K562 (cell line): ENCODE data around the gene ZNF324B. TPM values are rescaled to one million over a fixed set of nuclear protein-coding genes. Genes with fewer than 3 reads are reported as not detected.

ENCODE experiments used
- CBX2 ChIP-seq: fragments of 200-600 bp; sonication (generic); IDR thresholded peaks from one replicate; pipeline ENCODE4 v1.6.1; 2012; ENCODE audit warnings: mild to moderate bottlenecking, low read length, inconsistent platforms; ENCODE audit not compliant: insufficient read depth, poor library complexity, severe bottlenecking
- CREM ChIP-seq: IDR thresholded peaks from 2 replicates; pipeline ENCODE4 v1.6.1; 2014; ENCODE audit warnings: antibody characterized with exemption, low read depth
- DPF2 ChIP-seq: fragments of 450-650 bp; IDR thresholded peaks from 2 replicates; pipeline ENCODE4 v1.6.1; 2016
- ILK ChIP-seq: fragments of 450-650 bp; IDR thresholded peaks from 2 replicates; pipeline ENCODE4 v1.6.1; 2016; ENCODE audit warnings: missing genetic modification characterization, low read depth, mild to moderate bottlenecking, missing compliant biosample characterization, moderate library complexity, borderline replicate concordance
- MGA ChIP-seq: fragments of 450-650 bp; IDR thresholded peaks from 2 replicates; pipeline ENCODE4 v1.6.1; 2016; ENCODE audit warnings: mild to moderate bottlenecking, moderate library complexity
- SMC3 ChIP-seq: conservative IDR thresholded peaks from 2 replicates; pipeline ENCODE4 v1.6.1; 2011; ENCODE audit warnings: low read depth, low read length, improper control_type of control experiment; ENCODE audit not compliant: insufficient read depth
- YY1 ChIP-seq, 3 experiments: IDR thresholded peaks; 2 replicates each; pipeline ENCODE4 v1.6.1; 2011; ENCODE audit warnings: low read length in 2 of 3, mild to moderate bottlenecking in 2 of 3, moderate library complexity in 2 of 3, borderline replicate concordance in 1 of 3, control low read depth in 1 of 3, low read depth in 1 of 3; ENCODE audit not compliant: insufficient read depth in 3 of 3, insufficient replicate concordance in 2 of 3, control insufficient read depth in 1 of 3, insufficient read length in 1 of 3; ENCODE audit errors: extremely low read depth in 1 of 3
- ZBTB5 ChIP-seq: fragments of 450-650 bp; IDR thresholded peaks from 2 replicates; pipeline ENCODE4 v1.6.1; 2017; ENCODE audit warnings: antibody characterized with exemption
- polyA plus RNA-seq, 8 experiments: library from polyadenylated mRNA; depleted of rRNA in 4 of 8; stranded (reverse) in 5 of 8; unstranded in 3 of 8; fragments of >200 nt; fragmentation: Nextera tagmentation in 2 of 8; fragmentation: Illumina TruSeq in 1 of 8; extraction: Ambion mirVana in 2 of 8; extraction: Trizol in 1 of 8; gene quantifications; 2 replicates each; pipeline versions ENCODE4 v1.2.1 to v1.2.3, GENCODE V29; 2011 to 2014; ENCODE audit warnings: inconsistent platforms in 1 of 8, missing spikeins in 1 of 8
- total RNA-seq, 7 experiments: library from RNA; depleted of rRNA in 6 of 7; stranded (reverse); fragments of >200 nt in 6 of 7; fragmentation: Illumina TruSeq in 2 of 7; extraction: Trizol in 2 of 7; gene quantifications; 2 replicates each; pipeline versions ENCODE4 v1.2.1 to v1.2.3, GENCODE V29; 2011 to 2021; ENCODE audit warnings: low replicate concordance in 1 of 7
- TF ChIP-seq, protein P1 (sequence below): sonication (generic); formaldehyde crosslinking; IDR thresholded peaks from 2 replicates; pipeline ENCODE4 v1.8.0; 2022; ENCODE audit warnings: missing genetic modification reagents, mild to moderate bottlenecking, borderline replicate concordance
- TF ChIP-seq, protein P2 (sequence below): fragments of 450-650 bp; formaldehyde crosslinking; IDR thresholded peaks from 2 replicates; pipeline ENCODE4 v1.4.0; 2022; ENCODE audit warnings: missing genetic modification characterization

The ZNF324B gene
- total and polyA plus RNA-seq, 9 of the 15 experiments (the other 6 are each of a cell fraction or from before 2014, with no cell fraction given): 0.20 to 13.5 (median 5.7) TPM

GRCh38 chr19:58476498-58477015 is 25.1 kb downstream of the ZNF324B start (continued):
- peak; percentile 83 for TF ChIP-seq MGA
- no peak; the same call in 1 of the 2 replicates for TF ChIP-seq CREM
- no peak for TF ChIP-seq CBX2
- no peak for TF ChIP-seq YY1 (IDR thresholded peaks at IDR 0.05; ENCODE audit: borderline replicate concordance in 1 of 3, control insufficient read depth in 1 of 3, extremely low read depth in 1 of 3, insufficient read depth in 3 of 3, insufficient read length in 1 of 3, insufficient replicate concordance in 2 of 3, low read depth in 1 of 3, low read length in 2 of 3)
- no peak for TF ChIP-seq ILK (tag)
- TF ChIP-seq ZBTB5: no peak
- no peak for TF ChIP-seq SMC3
- no peak for TF ChIP-seq DPF2
- TF ChIP-seq, protein P1, sequence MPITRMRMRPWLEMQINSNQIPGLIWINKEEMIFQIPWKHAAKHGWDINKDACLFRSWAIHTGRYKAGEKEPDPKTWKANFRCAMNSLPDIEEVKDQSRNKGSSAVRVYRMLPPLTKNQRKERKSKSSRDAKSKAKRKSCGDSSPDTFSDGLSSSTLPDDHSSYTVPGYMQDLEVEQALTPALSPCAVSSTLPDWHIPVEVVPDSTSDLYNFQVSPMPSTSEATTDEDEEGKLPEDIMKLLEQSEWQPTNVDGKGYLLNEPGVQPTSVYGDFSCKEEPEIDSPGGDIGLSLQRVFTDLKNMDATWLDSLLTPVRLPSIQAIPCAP (CRISPR knock-in tag): no peak
- TF ChIP-seq, protein P2, sequence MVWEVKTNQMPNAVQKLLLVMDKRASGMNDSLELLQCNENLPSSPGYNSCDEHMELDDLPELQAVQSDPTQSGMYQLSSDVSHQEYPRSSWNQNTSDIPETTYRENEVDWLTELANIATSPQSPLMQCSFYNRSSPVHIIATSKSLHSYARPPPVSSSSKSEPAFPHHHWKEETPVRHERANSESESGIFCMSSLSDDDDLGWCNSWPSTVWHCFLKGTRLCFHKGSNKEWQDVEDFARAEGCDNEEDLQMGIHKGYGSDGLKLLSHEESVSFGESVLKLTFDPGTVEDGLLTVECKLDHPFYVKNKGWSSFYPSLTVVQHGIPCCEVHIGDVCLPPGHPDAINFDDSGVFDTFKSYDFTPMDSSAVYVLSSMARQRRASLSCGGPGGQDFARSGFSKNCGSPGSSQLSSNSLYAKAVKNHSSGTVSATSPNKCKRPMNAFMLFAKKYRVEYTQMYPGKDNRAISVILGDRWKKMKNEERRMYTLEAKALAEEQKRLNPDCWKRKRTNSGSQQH (CRISPR knock-in tag): 0 out of 2 replicates have a peak, but pooled peaks have one; percentile 7
